AG09319 (cell line): ENCODE measurements around the gene GRK6.
"Not testable (repeated sequence)": the region's sequence is repeated elsewhere in the genome, so short reads cannot be mapped to it uniquely, and the experiment has no call there.

Source experiments
- DNase-seq: peaks from one replicate; pipeline ENCODE4 v3.0.0-alpha.2; 2010; ENCODE audit warnings: low read depth; ENCODE audit errors: extremely low read depth
- TF ChIP-seq, protein P1 (sequence below): IDR thresholded peaks from 2 replicates; pipeline ENCODE4 v1.5.1; 2011; ENCODE audit warnings: low read depth, mild to moderate bottlenecking, inconsistent platforms, low read length, moderate library complexity

The GRK6 gene

DNA sequence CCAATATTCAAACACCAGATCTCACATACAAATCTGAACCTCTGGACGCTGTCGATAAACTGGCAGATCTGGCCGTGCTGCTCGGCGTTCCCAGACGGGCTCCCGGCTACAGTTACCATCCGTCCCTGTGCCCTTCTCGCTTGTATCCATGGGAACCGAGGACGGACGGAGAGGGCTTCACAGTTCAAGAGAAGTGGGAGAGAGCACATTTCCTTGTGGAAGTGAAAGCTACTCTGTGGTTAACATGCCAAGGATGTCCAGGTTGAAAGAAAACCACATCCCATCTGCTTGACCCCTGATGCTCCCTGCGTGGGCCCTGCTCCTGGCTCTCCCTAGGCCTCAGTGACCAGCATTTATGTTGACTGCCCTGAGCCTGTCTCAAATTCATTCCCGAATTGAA, 53.3 kb downstream of the GRK6 start:
- no peak for DNase-seq
- TF ChIP-seq, protein P1, sequence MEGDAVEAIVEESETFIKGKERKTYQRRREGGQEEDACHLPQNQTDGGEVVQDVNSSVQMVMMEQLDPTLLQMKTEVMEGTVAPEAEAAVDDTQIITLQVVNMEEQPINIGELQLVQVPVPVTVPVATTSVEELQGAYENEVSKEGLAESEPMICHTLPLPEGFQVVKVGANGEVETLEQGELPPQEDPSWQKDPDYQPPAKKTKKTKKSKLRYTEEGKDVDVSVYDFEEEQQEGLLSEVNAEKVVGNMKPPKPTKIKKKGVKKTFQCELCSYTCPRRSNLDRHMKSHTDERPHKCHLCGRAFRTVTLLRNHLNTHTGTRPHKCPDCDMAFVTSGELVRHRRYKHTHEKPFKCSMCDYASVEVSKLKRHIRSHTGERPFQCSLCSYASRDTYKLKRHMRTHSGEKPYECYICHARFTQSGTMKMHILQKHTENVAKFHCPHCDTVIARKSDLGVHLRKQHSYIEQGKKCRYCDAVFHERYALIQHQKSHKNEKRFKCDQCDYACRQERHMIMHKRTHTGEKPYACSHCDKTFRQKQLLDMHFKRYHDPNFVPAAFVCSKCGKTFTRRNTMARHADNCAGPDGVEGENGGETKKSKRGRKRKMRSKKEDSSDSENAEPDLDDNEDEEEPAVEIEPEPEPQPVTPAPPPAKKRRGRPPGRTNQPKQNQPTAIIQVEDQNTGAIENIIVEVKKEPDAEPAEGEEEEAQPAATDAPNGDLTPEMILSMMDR = no peak

- DNase-seq = no peak
- TF ChIP-seq, protein P1 = no peak
Measured at GRCh38 chr5:177482359-177482795, 55.9 kb downstream of the GRK6 start.

DNA sequence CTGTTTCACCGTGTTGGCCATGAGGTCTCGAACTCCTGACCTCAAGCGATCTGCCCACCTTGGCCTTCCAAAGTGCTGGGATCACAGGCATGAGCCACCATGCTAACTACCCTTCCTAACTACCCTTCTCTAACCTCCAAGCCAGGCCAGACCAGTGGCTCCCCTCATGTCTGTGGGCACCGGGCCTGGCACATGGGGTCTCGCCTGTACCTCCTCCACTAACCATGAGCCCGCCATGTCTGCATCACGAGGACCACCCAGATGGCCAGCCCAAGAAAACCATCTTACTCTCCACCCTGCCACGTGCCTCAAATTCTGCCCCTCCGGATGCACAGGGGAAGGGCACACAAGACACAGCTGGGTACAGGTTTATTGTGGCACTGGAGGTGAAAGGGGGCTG, 56.6 kb downstream of the GRK6 start:
- no peak for DNase-seq

DNA sequence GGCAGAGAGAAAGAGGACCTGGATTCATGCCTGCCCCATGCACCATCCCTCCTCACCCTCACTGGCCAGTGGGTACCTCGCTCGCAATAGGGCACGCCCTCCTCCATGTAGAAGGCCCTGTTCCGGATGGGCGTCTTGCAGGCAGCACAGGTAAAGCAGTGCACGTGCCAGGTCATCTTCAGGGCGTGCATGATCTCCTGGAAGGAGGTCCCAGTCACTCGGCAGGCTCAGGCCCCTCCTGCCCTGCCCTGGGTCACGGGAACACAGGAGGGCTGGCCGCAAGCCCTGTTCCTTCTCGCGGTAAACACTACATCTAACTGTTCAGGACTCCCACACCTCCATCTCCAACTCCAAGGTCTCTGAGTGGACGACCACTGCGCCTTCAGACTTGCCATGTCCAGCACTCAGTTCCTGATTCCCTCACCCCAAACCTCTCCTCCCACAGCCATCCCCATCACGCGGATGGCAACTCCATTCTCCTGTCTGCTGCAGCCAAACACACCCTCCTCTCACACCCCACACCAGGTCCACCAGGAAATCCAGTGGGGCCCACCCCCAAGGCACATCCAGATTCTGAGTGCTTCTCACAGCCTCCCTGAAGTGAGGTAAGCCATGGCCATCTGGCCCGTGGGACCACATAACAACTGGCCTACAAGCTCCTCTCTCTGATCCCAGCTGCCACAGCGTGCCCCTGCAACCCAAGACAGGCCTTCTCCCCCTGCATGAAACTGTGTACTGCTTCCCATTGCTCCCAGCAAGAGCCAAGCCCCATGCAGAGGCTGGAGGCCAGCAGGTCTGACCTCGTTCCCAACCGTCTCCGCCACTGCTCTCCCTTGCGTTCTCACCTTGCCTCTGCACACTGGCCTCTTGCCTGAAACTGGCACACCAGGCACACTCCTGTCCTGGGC, 57.8 kb downstream of the GRK6 start:
- TF ChIP-seq, protein P1 = no peak
- no peak for DNase-seq

More for the DNA sequence above, 56.6 kb downstream of the GRK6 start:
- TF ChIP-seq, protein P1 = no peak

GRCh38 chr5:177484902-177485549, 58.5 kb downstream of the GRK6 start:
- no peak for DNase-seq
- TF ChIP-seq, protein P1 = no peak

- not testable (repeated sequence) for DNase-seq
Measured at GRCh38 chr5:177485753-177486152, 59.3 kb downstream of the GRK6 start.

DNA sequence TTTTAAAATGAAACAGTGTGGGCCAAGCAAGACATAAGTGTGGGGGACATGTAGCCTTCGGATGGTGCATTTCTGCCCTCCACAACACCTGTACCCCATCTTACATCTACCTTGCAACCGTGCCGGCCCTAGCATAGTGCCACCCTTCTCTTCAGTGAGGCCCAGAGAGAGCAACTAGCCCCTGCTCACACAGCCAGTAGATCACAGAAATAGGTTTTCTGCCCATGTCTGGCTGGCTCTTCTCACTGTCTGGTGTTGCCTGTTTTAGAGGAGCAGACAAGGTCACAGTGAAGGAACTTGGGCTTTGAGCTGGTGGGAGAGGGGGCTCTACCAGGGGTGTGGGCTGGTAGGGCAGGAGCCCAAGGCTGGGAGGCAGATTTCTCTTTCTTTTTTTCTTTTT, 59.8 kb downstream of the GRK6 start:
- no peak for DNase-seq
- TF ChIP-seq, protein P1 = no peak
